ENCODE data around the gene RAB3D. TPM values are rescaled to one million over a fixed set of nuclear protein-coding genes. Genes with fewer than 3 reads are reported as not detected.
"Not testable (repeated sequence)": the region's sequence is repeated elsewhere in the genome, so short reads cannot be mapped to it uniquely, and the experiment has no call there.

The RAB3D gene
- polyA plus RNA-seq, 1 donor, result 15.2 TPM

DNA sequence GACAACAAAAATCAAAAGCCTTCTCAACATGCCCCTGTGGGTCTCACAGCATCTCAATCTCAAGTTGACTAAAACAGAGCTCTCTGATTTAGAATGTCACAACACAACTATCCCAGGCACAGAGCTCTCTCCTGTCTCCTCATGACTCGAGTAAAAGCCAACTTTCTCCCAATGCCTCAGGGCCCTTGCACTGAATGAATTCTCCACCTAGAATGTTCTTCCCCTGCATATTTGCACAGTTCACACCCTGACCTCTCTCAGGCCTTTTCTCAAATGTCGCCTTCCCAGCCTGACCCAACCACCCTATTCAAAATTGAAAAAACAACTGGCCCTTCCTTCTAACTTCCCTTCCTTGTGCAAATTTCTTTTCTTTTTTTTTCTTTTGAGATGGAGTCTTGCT, 31.3 kb upstream of the RAB3D start:
- no peak for DNase-seq

DNA sequence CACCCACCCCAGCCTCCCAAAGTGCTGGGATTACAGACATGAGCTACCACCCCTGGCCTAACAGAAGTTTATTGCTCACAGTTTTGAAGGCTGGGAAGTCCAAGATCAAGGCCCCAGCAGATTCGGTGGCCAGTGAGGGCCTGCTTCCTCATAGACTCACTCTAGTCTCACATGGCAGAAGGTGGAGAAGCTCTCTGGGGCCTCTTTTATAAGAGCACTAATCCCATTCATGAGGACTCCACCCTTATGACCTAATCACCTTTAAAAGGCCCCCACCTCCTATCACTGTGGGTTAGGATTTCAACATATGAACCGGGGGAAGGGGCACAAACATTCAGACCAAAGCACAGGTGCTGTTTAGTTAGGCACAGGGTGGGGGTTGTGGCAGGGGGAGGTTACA, 28.1 kb upstream of the RAB3D start:
- DNase-seq, result no peak

DNA sequence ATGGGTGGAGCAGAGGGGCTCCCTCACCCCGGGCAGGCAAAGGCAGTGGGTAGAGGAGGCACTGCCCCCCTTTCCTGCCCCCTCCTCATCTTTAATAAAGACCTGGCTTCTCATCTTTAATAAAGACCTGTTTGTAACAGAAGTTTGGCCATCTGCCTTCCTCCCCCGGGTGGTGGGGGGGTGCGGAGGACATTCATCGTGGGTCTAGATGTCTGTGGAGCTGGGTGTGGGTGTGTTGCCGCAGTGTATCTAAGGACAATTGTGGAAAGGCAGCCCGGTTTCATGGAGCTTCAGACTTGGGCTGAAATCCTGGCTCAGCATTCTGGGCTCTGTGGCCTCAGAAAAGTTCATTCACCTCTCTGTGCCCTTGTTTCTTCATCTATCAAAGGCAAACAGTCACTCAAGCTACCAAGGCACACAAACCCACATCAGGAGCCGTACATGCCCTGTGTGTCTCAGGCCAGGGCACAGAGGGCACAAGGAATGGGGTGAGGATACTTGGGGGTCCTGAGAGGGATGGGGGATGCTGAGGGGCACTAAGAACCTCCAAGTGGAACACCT, 26.2 kb upstream of the RAB3D start:
- no peak for DNase-seq

DNA sequence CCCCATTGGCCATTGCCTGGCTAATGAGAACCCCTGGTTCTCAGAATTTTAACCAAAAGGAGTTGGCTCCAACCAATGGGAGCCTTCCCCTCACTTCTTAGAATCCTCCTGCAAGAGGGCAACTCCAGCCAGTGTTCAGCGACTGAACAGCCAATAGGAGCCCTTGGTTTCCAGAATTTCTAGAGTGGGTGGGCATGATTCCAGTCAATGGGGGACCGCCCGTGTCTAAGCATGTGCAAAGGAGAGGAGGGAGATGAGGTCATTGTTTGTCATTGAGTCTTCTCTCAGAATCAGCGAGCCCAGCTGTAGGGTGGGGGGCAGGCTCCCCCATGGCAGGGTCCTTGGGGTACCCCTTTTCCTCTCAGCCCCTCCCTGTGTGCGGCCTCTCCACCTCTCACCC, 25.5 kb upstream of the RAB3D start:
- DNase-seq, result no peak

DNA sequence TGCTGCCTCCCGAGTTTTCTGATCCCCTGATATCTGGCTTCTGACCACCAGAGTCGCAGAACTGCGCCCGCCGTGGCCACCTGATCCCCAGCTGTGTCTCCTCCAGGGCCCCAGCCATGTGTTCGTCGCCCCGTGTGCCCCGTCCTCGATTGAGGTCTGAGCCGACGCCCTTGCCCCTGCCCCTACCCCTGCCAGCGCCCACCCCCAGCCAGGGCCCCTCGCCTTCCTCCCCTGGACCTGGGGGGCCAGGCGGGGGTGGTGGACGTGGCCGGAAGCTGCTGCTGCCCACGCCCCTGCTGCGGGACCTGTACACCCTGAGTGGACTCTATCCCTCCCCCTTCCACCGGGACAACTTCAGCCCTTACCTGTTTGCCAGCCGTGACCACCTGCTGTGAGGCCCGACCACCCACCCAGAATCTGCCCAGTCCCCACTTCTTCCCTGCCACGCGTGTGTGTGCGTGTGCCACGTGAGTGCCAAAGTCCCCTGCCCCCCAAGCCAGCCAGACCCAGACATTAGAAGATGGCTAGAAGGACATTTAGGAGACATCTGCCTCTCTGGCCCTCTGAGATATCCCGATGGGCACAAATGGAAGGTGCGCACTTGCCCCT, 24.9 kb upstream of the RAB3D start:
- DNase-seq, result no peak

DNA sequence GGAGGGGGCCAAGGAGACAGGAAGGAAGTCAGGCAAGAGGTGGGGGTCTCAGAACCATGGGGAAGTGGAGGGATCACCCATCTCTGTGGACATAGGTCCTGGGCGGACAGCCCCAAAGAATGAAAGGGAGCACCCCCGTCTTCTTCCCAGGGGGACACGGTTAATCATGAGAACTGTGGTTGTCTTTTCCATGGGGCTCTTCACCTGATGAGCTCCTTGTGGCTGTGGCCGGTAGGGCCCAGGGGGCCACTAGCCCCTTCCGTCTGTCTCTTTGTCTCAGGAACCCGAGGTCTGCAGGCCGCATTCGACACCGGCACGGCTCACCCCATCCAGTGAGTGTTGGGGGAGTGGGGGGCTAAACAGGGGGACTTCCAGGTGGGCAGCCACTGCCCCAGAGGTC, 24.4 kb upstream of the RAB3D start:
- no peak for DNase-seq

DNA sequence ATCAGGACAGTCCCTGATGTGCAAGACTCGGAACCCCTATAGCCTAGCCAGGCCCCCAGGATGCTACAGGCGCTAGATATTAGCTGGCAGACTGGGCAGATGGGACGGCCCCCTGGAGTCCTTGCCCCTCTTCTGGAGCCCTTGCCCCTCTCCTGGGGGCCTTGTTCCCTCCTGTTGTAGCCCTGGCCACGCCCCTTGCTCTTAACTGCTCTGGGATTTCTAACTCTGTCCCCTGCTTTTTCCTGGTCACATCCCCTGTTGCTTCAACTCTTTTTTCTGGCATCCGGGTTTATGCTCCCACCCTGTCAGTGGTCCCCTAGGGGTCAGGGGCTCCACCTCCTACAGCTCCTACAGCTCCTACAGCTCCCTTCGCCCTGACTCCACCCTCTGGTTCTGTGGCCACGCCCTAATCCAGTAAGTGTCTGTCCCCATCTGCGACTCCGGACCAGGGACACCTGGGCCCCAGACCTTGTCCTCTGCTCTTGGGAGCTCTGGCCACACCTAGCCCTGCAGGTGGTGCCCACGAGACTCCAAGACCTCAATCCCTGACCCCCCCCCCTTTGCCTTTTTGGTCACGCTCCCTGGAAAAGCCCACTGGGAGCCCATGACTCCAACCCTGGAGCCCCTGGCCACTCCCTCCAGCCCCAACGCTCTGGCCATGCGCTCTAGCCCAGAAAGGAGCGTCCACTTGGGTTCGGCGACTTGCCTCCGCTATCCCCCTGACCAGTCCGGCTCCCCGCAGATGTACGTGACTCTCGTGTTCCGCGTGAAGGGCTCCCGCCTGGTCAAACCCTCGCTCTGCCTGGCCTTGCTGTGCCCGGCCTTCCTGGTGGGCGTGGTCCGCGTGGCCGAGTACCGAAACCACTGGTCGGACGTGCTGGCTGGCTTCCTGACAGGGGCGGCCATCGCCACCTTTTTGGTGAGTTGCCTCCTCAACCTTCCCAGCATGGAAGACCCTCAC, 22.6 kb upstream of the RAB3D start:
- DNase-seq, result no peak

DNA sequence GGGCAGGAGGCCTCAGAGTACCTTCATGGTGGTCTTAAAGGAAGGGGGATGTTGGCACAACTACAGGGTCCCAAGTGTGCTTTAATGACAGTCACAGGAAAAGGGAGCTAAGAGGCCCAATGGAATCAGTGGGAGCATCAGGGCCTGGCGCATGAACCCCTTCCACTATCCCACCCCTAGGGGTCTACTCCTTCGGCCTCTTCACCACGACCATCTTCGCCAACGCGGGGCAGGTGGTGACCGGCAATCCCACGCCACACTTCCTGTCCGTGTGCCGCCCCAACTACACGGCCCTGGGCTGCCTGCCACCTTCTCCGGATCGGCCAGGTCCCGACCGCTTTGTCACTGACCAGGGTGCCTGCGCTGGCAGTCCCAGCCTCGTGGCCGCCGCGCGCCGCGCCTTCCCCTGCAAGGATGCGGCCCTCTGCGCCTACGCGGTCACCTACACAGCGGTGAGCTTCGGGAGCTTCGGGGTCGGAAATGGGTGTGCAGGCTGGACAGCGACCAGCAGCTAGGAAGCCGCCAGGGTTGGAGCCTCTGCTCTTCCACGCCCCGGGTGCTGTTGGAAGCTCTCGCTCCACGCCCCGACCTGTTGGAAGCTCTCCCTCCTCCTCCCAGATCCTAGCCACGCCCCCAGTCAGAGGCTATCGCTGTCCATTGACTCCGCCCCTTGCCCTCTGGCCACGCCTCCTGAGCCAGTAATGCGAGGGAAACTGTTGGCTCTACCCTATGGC, 21.7 kb upstream of the RAB3D start:
- no peak for DNase-seq

DNA sequence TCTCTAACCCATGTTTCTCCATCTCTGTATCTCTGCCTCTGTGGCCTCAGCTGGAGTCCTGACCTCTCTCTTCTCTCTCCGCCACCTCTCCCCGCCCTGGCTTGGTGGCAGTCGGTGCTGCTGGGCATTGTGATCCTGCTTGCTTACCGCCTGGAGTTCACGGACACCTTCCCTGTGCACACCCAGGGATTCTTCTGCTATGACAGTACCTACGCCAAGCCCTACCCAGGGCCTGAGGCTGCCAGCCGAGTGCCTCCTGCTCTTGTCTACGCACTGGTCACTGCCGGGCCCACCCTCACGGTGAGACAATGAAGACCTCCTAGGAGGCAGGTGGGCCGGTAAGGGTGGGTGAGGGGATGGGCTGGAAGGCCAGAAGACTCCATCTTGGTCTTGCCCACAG, 20.0 kb upstream of the RAB3D start:
- no peak for DNase-seq

DNA sequence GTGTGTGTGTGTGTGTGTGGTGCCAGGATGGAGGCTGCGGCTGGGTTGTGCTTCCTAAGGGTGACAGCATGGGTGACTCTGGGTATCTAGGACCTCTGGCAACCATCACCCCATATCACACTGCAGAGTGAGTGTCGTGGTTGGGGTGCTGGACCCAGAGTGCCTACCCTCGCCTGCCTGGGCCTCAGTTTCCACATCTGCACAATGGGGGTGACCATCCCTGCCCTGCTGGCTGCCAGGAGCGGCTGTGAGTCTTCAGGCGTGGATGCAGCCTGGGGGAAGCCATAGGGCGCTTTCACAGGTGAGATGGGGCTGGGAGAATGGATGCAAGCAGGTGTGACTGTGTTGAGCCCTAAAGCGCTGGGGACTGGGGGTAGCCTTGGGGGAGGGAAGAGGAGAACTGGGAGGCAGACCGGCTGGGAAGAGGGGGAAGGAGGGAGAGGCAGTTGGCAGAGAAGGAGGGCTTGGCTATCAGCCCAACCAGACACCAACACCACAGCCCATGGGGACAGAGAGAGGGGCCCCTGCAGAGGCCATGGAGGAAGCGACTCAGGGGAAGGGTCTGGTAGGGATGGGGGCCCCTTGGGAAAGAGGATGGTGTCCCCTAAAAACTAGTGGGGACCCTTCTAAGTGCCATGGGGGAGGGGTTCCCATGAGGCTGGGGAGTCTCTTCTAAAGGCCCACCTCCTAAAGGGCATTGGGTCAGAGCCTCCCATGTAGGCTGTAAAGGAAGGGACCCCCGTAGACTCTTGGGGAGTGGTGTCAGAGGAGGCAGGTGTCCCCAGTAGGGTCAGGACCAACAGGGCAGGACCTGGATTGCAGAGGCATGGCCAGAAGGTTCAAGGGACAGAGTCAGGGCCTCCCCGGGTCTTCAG, 17.5 kb upstream of the RAB3D start:
- no peak for DNase-seq

DNA sequence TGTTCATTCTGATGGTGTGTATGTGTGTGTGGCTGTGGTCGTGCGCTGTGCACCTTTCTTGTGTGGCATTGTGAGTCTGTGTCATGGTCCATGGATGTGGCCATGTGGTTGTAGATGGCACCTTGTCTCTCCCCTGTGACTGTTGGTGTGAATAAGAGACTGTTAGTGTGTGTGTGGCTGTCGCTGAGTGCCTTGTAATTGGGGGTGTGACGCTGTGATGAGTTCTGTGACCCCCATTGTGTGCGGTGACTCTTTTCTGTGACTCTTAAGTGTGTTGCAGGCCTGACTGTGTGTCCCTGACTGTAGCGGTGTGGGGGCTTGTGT, 16.6 kb upstream of the RAB3D start:
- DNase-seq, result no peak

DNA sequence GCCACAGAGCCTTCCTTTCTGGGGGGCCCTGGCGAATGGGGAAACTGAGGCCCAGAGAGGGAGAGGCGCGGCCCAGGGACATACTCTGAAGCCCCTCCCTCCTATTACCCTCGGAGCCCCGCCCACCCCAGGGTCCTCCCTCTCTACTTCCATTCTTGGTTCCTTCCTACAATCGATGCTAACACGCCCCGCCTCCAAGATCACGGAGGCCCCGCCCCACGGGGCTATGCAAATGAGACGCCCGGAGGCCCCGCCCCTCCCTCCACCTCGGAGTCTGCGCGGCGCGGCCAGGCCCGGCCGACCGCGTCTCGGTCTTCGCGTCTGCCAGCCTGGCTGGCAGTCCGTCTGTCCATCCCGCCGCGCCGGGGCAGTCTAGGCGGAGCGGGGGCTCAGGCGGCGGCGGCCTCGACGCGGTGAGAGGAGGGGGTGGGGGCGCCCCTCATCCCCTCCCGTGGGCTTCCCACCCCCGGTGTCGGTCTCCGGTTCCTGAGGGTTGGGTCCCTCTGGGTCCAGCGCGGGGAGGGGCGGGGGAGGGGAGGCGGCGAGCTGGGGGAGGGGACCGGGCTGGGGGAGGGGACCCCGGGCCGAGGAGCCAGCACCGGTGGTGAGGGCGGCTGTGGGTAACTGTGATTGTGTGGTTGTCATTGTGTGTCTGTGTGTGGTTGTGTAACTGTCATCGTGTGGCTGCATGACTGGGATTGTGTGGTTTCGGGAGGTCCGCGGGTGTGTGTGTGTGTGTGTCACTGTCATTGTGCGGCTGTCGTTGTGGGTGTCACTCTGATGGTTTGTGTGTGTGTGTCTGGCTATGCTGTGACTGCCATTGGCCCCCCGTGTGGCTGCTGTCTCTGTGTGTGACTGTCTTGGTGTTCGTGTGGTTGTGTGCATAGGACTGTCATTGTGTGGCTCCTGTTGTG, 16.0 kb upstream of the RAB3D start, which contains the start of gene PLPPR2:
PLPPR2 (plus strand) TSS at position 273 of the 914 bp plus-strand sequence. CDS start 2,242 bp downstream, outside the sequence.
- DNase-seq, result peak; percentile 85

DNA sequence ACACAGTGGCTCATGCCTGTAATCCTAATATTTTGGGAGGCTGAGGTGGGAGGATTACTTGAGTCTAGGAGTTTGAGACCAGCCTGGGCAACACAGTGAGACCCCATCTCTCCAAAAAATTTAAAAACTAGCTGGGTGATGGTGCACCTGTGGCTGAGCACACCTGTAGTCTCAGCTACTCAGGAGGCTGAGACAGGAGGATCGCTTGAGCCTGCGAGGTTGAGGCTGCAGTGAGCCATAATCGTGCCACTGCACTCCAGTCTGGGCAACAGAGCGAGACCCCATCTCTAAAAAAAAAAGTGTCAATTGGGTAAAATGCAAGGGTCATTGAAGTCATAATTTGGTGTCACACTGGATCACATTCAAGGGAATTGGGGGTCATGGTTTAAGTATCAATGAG, 14.6 kb upstream of the RAB3D start:
- not testable (repeated sequence) for DNase-seq

DNA sequence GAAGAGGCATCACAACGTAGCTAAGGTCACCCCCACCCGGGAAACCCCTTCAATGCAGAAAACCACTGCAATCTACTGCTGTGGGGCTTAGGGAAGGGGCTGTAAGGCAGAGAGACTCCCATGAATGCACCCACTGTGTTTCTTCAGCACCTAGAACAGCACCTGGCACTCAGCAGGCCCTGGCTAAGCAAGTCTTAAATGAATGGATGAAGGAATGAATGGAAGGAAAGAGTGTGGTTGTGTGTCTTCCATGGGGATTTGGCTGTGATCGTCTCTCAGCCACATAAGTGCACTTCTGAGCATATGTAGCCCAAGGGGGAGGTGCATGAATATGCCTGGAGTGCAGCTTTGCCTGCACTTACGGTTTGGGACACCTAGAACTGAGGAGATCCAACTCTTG, 9.7 kb upstream of the RAB3D start:
- no peak for DNase-seq

DNA sequence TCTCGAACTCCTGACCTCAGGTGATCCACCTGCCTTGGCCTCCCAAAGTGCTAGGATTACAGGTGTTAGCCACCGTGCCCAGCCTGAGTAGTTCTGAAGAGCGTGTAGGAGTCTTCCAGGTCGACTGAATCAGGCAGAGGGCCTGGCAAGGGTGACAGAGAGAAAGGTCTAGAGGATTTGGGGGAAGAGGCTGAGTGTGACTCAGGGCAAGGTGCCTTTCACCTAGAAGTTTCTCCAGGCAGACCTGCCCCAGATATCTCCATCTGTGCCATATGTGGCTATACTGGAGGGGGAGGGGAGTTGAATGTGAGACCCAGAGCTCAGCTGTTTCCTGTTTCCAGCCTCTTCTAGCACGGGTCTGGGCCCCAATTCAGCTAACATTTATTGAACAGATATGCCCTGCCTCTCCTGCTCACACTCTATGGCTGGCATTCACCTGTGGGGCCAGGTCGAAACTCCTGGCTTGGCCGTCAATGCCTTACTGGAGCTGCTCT, 8.1 kb upstream of the RAB3D start:
- no peak for DNase-seq

DNA sequence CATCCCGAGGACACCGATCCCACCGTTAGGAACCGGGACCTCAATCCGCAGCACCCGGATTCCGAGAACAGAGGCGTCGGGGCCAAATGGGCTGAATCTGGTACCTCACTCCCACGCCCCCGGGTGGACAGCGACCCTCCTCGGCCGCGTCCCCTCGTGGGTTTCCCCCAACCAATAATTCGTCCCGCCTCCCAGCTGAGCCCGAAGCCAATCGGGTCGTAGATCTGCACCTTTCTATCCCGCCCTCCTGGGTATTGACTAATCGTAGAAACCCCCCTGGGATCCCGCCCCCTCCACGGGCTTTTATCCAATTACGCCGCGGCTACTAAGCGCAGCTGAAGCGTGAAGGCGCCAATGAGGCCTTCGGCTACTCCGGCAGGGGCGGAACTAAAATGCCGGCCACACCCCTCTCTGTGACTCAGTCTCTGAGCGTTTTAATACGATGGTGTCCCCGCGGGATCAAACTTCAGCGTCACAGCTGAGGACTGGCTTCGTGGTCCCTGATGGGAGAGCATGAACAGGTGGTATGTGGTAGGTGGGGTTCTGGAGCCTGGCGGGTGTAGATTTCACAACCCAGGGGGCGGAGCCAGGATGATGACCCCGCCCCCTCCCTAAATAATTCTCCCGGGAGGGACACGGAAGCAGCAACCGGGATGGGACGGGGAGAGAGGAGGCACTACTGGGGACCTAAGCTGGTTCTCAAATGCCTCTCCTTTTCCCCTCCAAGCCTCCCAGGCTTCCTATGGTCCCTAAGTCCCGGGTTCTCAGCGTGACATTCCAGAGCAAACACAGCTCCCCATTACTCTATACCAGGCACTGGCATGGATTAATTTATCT, 6.9 kb upstream of the RAB3D start, which contains the start of the genes CCDC159 and TMEM205:
CCDC159 (plus strand) TSS at position 416 of the 837 bp plus-strand sequence; CDS start at position 504, 88 bp downstream.
TMEM205 (minus strand) TSS at position 165 of the 837 bp plus-strand sequence. CDS start 649 bp downstream, outside the sequence.
- DNase-seq, result peak; percentile 99

DNA sequence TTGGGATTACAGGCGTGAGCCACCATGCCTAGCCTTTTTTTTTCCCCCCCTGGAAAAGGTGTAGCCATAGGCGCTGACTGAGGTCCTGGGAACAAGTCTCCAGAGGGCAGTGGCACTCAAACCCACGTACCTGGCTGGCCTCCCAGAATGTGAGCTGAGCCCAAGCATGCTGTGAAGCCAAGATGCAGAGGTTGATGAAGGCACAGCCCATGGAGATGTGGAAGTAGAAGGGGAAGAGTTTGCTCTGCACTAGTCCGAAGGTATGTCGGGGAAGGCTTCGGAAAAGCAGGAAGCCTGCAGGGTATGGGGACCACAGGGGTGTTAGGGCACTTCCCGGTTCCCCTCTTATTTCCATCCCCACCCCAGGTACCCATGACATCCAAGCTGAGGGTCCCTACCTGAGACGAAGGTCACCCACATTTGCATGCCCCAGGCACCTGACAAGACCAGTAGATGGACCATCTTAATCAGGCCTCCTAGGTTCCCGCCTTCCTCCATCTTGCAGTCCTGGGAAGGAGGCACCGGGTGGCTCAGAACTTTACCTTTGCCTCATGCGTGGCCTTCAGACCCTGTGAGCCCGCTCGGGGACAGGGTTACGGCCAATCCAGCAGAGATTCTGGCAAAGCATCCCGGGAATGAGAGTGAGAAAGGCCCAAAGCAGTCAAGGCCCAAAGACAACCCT, 5.8 kb upstream of the RAB3D start:
- no peak for DNase-seq

DNA sequence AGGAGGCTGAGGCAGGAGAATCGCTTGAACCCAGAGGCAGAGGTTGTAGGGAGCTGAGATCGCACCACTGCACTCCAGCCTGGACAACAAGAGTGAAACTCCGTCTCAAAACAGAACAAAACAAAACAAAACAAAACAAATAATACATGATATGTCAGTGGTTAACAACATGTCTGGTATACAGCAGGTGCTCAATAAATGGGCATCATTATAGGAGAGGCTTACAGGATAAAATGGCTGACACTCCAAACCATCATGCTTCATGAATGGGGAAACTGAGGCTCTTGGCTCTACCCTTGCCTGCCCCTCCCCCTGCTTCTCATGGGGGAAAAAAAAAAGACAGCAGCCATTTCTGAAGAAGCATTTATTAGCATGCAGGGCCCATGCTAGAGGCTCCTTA, 3.0 kb upstream of the RAB3D start:
- DNase-seq, result no peak
